Measurements from ENCODE around the gene SLC30A3. TPM values are rescaled to one million over a fixed set of nuclear protein-coding genes. Genes with fewer than 3 reads are reported as not detected.

The SLC30A3 gene
- not detected for total RNA-seq
- long read RNA-seq = 0 reads

- TF ChIP-seq POLR2A (IDR thresholded peaks at IDR 0.05) (no peak), CTCF (IDR thresholded peaks at IDR 0.05) (no peak)
- H3K36me3 ChIP-seq = no peaks in the 10 kb centered on the region
- H3K4me1 ChIP-seq = peaks cover 0 to 31% (median 2%) of the 10 kb centered on the region in 4 donors
- 5% methylated on average over 11 of the region's 96 CpGs for WGBS (ENCODE audit: insufficient coverage, low coverage, low lambda C conversion rate, missing lambda C conversion rate)
- H3K4me3 ChIP-seq = peak within 1 kb of the TSS; percentile 25 to 51 (median 39)
- DNase-seq = peak; percentile 70 to 72 (median 71)
- H3K27ac ChIP-seq = no peak within 1 kb of the TSS
- intact Hi-C loops (cut with DNase I) = no loop called here
- H3K9me3 ChIP-seq = no peaks in the 10 kb centered on the region
- ATAC-seq = peak; percentile 86 to 89 (median 88)
- H3K27me3 ChIP-seq = peaks cover 0 to 27% of the 10 kb centered on the region in 2 donors
Observed at GRCh38 chr2:27262379-27263286, at the start of gene SLC30A3. Gene SLC30A3, minus strand, starts transcription at chr2:27263047. Its CDS starts 141 bp downstream, at chr2:27262906.

GRCh38 chr2:27312152-27312551, 49.3 kb upstream of the SLC30A3 start:
- no peak overlapping the region for H3K4me3 ChIP-seq
- DNase-seq (no peak), ATAC-seq (no peak)
- no peaks in the 10 kb centered on the region for H3K9me3 ChIP-seq
- H3K27ac ChIP-seq = no peak overlapping the region
- H3K27me3 ChIP-seq = peaks cover 0 to 11% of the 10 kb centered on the region in 2 donors
- 86% methylated on average over 2 of the region's 3 CpGs for WGBS (ENCODE audit: insufficient coverage, low coverage, low lambda C conversion rate, missing lambda C conversion rate)
- no peaks in the 10 kb centered on the region for H3K36me3 ChIP-seq
- intact Hi-C loops (cut with DNase I) = loop anchor here in 1 of 2 donors (10.0 kb wide), 1 partner anchor 53 kb away; no protein-coding TSS in a partner anchor
- peaks cover 0 to 13% (median 0%) of the 10 kb centered on the region in 4 donors for H3K4me1 ChIP-seq
- TF ChIP-seq CTCF (IDR thresholded peaks at IDR 0.05) (no peak), POLR2A (IDR thresholded peaks at IDR 0.05) (no peak)

- WGBS (ENCODE audit: insufficient coverage, low coverage, low lambda C conversion rate, missing lambda C conversion rate) = 68% methylated on average over 3 of the region's 6 CpGs
- intact Hi-C loops (cut with DNase I) = loop anchor here in 1 of 2 donors (10.0 kb wide), 2 partner anchors 55 kb away; no protein-coding TSS in a partner anchor
- Histone ChIP-seq H3K4me1 (peaks cover 0 to 21% (median 0%) of the 10 kb centered on the region in 4 donors), H3K27me3 (peaks cover 0 to 11% of the 10 kb centered on the region in 2 donors), H3K9me3 (no peaks in the 10 kb centered on the region), H3K27ac (no peak overlapping the region), H3K36me3 (no peaks in the 10 kb centered on the region), H3K4me3 (no peak overlapping the region)
- ATAC-seq (no peak), DNase-seq (no peak)
- TF ChIP-seq POLR2A (IDR thresholded peaks at IDR 0.05) = no peak
- TF ChIP-seq CTCF (IDR thresholded peaks at IDR 0.05) = no peak
Observed at GRCh38 chr2:27309651-27310050, 46.8 kb upstream of the SLC30A3 start.

- Histone ChIP-seq H3K9me3 (no peaks in the 10 kb centered on the region), H3K27ac (no peak within 1 kb of the TSS), H3K4me3 (no peak within 1 kb of the TSS), H3K4me1 (peaks cover 0 to 21% (median 0%) of the 10 kb centered on the region in 4 donors), H3K36me3 (no peaks in the 10 kb centered on the region), H3K27me3 (peaks cover 0 to 11% of the 10 kb centered on the region in 2 donors)
- ATAC-seq (peak in 3 of 4 donors; percentile 15 to 52 (median 28)), DNase-seq (peak in 1 of 3 donors; percentile 56)
- 47% methylated on average over 3 of the region's 25 CpGs for WGBS (ENCODE audit: insufficient coverage, low coverage, low lambda C conversion rate, missing lambda C conversion rate)
- TF ChIP-seq POLR2A (IDR thresholded peaks at IDR 0.05) (no peak), CTCF (IDR thresholded peaks at IDR 0.05) (no peak)
- intact Hi-C loops (cut with DNase I) = loop anchor here in 1 of 2 donors (10.0 kb wide), 1 partner anchor 54 kb away; no protein-coding TSS in a partner anchor
Observed at GRCh38 chr2:27308359-27308881, 45.6 kb upstream of the SLC30A3 start, which contains the start of gene UCN. Gene UCN, minus strand, starts transcription at chr2:27308445. Its CDS starts 550 bp downstream, at chr2:27307895.

Data from right lobe of liver (tissue), 6 donors.